A172 (cell line): Measurements from ENCODE around the gene IZUMO2. TPM values are rescaled to one million over a fixed set of nuclear protein-coding genes. Genes with fewer than 3 reads are reported as not detected.
"Not testable (repeated sequence)": the region's sequence is repeated elsewhere in the genome, so short reads cannot be mapped to it uniquely, and the experiment has no call there.

Source experiments
- DNase-seq: peaks from one replicate; pipeline ENCODE4 v3.0.0-alpha.2; 2015; ENCODE audit warnings: low spot score
- total RNA-seq: library from RNA; depleted of rRNA; stranded (reverse); fragments of >200 nt; shearing (Covaris generic); gene quantifications from 2 replicates; pipeline ENCODE4 v1.2.3, GENCODE V29; 2014; rRNA removed

Gene IZUMO2
- total RNA-seq, 1 experiment from 2014 or later: not detected

- not testable (repeated sequence) for DNase-seq
These were observed 26.3 kb downstream of the IZUMO2 start for GRCh38 chr19:50136603-50137365.

GRCh38 chr19:50135856-50136602, 27.1 kb downstream of the IZUMO2 start:
- not testable (repeated sequence) for DNase-seq

DNA sequence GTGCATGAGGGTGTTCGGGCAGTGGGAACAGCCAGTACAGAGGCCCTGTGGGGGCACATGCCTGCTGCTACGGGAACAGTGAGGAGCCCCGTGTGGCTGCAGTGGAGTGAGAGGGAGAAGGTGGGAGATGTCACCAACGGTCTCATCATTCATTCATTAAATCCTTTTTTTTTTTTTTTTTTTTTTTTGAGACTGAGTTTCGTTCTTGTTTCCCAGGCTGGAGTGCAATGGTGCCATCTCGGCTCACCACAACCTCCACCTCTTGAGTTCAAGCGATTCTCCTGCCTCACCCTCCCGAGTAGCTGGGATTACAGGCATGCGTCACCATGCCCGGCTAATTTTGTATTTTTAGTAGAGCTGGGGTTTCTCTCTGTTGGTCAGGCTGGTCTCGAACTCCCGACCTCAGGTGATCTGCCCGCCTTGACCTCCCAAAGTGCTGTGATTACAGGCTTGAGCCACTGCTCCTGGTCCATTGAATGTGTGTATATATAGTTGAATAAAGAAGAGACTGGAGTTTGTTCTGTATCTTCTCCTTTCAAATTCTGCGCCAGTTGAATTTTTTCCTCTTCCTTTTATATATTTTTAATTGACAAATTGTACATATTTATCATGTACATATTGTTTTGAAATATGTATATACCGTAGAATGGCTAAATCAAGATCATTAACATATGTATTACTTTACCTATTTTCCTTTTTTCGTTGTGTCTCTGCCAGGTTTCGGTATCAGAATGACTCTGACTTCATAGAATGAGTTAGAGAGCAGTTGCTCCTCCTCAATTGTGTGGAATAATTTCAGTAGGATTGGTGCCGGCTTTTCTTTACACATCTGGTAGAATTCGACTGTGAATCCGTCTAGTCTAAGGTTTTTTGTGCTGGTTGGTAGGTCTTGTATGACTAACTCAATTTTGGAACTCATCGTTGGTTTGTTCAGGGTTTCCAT, 28.0 kb downstream of the IZUMO2 start:
- not testable (repeated sequence) for DNase-seq

- DNase-seq: not testable (repeated sequence)
These were observed 29.3 kb downstream of the IZUMO2 start for GRCh38 chr19:50133518-50134492.

DNA sequence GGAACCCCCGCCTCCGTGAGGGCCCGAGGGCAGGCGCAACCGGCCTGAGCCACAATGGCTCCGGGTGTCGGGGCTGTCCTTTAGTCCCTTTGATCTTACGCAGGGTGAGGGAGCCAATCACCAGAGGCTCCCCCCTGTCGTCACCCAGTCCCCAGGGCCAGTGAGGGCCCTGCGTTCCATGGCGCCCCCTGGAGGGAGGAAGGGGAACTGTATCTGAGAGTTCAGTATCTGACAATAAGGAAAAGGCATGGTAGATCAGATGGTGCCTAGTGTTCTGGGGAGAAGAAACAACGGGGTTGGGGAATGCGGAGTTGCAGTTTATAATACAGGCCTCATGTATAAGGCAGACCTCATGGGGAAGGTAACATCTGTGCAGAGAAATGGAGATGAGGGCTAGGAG, 59.1 kb downstream of the IZUMO2 start:
- DNase-seq: not testable (repeated sequence)

GRCh38 chr19:50103405-50103804, 59.7 kb downstream of the IZUMO2 start:
- DNase-seq: not testable (repeated sequence)

Other genes with a start within 250 kb of the IZUMO2 start
- 30.3 and 35.6 TPM in 2 replicates for gene ATF5, start 234.1 kb downstream of the IZUMO2 start, total RNA-seq
- 84.6 and 91.3 TPM in 2 replicates for gene NUP62, start 233.8 kb downstream of the IZUMO2 start, total RNA-seq
- gene SIGLEC11, start 202.1 kb downstream of the IZUMO2 start, total RNA-seq: not detected in 2 replicates
- gene VRK3, start 137.9 kb downstream of the IZUMO2 start, total RNA-seq: 26.0 and 45.6 TPM in 2 replicates
- gene ZNF473, start 137.3 kb downstream of the IZUMO2 start, total RNA-seq: 17.8 and 21.0 TPM in 2 replicates
- 2.4 and 2.8 TPM in 2 replicates for gene MYH14, start 40.3 kb upstream of the IZUMO2 start, total RNA-seq
- 0.22 TPM in 1 of 2 replicates, not detected in the other for gene KCNC3, start 166.1 kb upstream of the IZUMO2 start, total RNA-seq
- gene NAPSA, start 202.4 kb upstream of the IZUMO2 start, total RNA-seq: 0.07 and 0.16 TPM in 2 replicates
- 96.8 and 97.3 TPM in 2 replicates for gene NR1H2, start 213.2 kb upstream of the IZUMO2 start, total RNA-seq
- gene POLD1, start 221.1 kb upstream of the IZUMO2 start, total RNA-seq: 57.5 and 79.9 TPM in 2 replicates